ENCODE results near the gene TMEM256.

GRCh38 chr17:7382901-7383300 is 21.0 kb downstream of the TMEM256 start:
- TF ChIP-seq CTCF (IDR thresholded peaks at IDR 0.05): no peak
- no peak for TF ChIP-seq POLR2A (IDR thresholded peaks at IDR 0.05)

Data from ovary (tissue), 3 donors.